ENCODE results near the gene NANP.

DNA sequence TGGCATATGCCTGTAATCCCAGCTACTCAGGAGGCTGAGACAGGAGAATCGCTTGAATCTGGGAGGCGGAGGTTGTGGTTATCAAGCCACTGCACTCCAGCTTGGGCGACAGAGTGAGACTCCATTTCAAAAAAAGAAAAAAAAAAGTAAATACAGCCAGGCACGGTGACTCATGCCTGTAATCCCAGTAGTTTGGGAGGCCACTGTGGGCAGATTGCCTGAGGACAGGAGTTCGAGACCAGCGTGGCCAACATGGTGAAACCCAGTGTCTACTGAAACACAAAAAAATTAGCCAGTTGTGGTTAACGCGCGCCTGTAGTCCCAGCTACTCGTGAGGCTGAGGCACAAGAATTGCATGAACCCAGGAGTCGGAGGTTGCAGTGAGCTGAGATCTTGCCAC, 36.9 kb downstream of the NANP start:
- TF ChIP-seq, protein P1, sequence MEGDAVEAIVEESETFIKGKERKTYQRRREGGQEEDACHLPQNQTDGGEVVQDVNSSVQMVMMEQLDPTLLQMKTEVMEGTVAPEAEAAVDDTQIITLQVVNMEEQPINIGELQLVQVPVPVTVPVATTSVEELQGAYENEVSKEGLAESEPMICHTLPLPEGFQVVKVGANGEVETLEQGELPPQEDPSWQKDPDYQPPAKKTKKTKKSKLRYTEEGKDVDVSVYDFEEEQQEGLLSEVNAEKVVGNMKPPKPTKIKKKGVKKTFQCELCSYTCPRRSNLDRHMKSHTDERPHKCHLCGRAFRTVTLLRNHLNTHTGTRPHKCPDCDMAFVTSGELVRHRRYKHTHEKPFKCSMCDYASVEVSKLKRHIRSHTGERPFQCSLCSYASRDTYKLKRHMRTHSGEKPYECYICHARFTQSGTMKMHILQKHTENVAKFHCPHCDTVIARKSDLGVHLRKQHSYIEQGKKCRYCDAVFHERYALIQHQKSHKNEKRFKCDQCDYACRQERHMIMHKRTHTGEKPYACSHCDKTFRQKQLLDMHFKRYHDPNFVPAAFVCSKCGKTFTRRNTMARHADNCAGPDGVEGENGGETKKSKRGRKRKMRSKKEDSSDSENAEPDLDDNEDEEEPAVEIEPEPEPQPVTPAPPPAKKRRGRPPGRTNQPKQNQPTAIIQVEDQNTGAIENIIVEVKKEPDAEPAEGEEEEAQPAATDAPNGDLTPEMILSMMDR (IDR thresholded peaks at IDR 0.05): no peak
- TF ChIP-seq POLR2A (IDR thresholded peaks at IDR 0.05) (no peak), POLR2AphosphoS5 (IDR thresholded peaks at IDR 0.05; ENCODE audit: insufficient read depth in 1 of 2, low read depth in 1 of 2) (no peak)
